ENCODE measurements around the gene NOP53.
"Not testable (repeated sequence)": the region's sequence is repeated elsewhere in the genome, so short reads cannot be mapped to it uniquely, and the experiment has no call there.

- not testable (repeated sequence) for TF ChIP-seq CTCF (IDR thresholded peaks at IDR 0.05; ENCODE audit: low read depth, low read length, missing input control); ZBTB33 (IDR thresholded peaks at IDR 0.05); YY1 (IDR thresholded peaks at IDR 0.05); RAD21 (IDR thresholded peaks at IDR 0.05); HNF4G (IDR thresholded peaks at IDR 0.05); ATF3 (IDR thresholded peaks at IDR 0.05); TAF1 (conservative IDR thresholded peaks at IDR 0.05); NR2F2 (IDR thresholded peaks at IDR 0.05); GABPA (IDR thresholded peaks at IDR 0.05 in 1 of 2, conservative IDR thresholded peaks at IDR 0.05 in 1 of 2); SP1 (IDR thresholded peaks at IDR 0.05)
Measured at GRCh38 chr19:47803671-47804070, 58.3 kb downstream of the NOP53 start.
